ENCODE measurements around the gene SERINC5.

SERINC5 gene

GRCh38 chr5:80106916-80107315, 148.9 kb downstream of the SERINC5 start:
- no peak for DNase-seq (ENCODE audit: low read depth in 1 of 2, low spot score in 1 of 2)

GRCh38 chr5:80105698-80106439, 150.0 kb downstream of the SERINC5 start:
- DNase-seq (ENCODE audit: low read depth in 1 of 2, low spot score in 1 of 2): no peak

GRCh38 chr5:80103371-80103770, 152.5 kb downstream of the SERINC5 start:
- no peak for DNase-seq (ENCODE audit: low read depth in 1 of 2, low spot score in 1 of 2)

GRCh38 chr5:80101993-80102392, 153.9 kb downstream of the SERINC5 start:
- no peak for DNase-seq (ENCODE audit: low read depth in 1 of 2, low spot score in 1 of 2)

- no peak for DNase-seq (ENCODE audit: low read depth in 1 of 2, low spot score in 1 of 2)
Observed at GRCh38 chr5:80097451-80097850, 158.4 kb downstream of the SERINC5 start.

GRCh38 chr5:80094236-80094738, 161.6 kb downstream of the SERINC5 start:
- DNase-seq (ENCODE audit: low read depth in 1 of 2, low spot score in 1 of 2): no peak

- DNase-seq (ENCODE audit: low read depth in 1 of 2, low spot score in 1 of 2): no peak
Observed at GRCh38 chr5:80093796-80094195, 162.1 kb downstream of the SERINC5 start.

- DNase-seq (ENCODE audit: low read depth in 1 of 2, low spot score in 1 of 2): no peak
Observed at GRCh38 chr5:80092486-80093107, 163.3 kb downstream of the SERINC5 start.

- peak; percentile 5 to 57 for DNase-seq (ENCODE audit: low read depth in 1 of 2, low spot score in 1 of 2)
Observed at GRCh38 chr5:80091792-80092192, 164.1 kb downstream of the SERINC5 start.

- no peak for DNase-seq (ENCODE audit: low read depth in 1 of 2, low spot score in 1 of 2)
Observed at GRCh38 chr5:80090884-80091166, 165.0 kb downstream of the SERINC5 start.

- peak; percentile 12 to 13 for DNase-seq (ENCODE audit: low read depth in 1 of 2, low spot score in 1 of 2)
Observed at GRCh38 chr5:80083101-80083890, 172.6 kb downstream of the SERINC5 start.

GRCh38 chr5:80082731-80083100, 173.1 kb downstream of the SERINC5 start:
- DNase-seq (ENCODE audit: low read depth in 1 of 2, low spot score in 1 of 2): peak in 1 of 2 donors; percentile 41

- DNase-seq (ENCODE audit: low read depth in 1 of 2, low spot score in 1 of 2): no peak
Observed at GRCh38 chr5:80082281-80082680, 173.6 kb downstream of the SERINC5 start.

GRCh38 chr5:80078921-80079320, 176.9 kb downstream of the SERINC5 start:
- no peak for DNase-seq (ENCODE audit: low read depth in 1 of 2, low spot score in 1 of 2)

- no peak for DNase-seq (ENCODE audit: low read depth in 1 of 2, low spot score in 1 of 2)
Observed at GRCh38 chr5:80077051-80077714, 178.7 kb downstream of the SERINC5 start.

GRCh38 chr5:80076131-80077050, 179.5 kb downstream of the SERINC5 start:
- no peak for DNase-seq (ENCODE audit: low read depth in 1 of 2, low spot score in 1 of 2)

GRCh38 chr5:80072103-80073073, 183.5 kb downstream of the SERINC5 start:
- DNase-seq (ENCODE audit: low read depth in 1 of 2, low spot score in 1 of 2): no peak

GRCh38 chr5:80071510-80072021, 184.3 kb downstream of the SERINC5 start:
- no peak for DNase-seq (ENCODE audit: low read depth in 1 of 2, low spot score in 1 of 2)

All from activated CD4-positive, alpha-beta T cell treated with anti-CD3 and anti-CD28 coated beads, Interleukin-2, amount 50 U/mL, for 24 hours (primary cell).